ENCODE data around the gene NRG3.

DNA sequence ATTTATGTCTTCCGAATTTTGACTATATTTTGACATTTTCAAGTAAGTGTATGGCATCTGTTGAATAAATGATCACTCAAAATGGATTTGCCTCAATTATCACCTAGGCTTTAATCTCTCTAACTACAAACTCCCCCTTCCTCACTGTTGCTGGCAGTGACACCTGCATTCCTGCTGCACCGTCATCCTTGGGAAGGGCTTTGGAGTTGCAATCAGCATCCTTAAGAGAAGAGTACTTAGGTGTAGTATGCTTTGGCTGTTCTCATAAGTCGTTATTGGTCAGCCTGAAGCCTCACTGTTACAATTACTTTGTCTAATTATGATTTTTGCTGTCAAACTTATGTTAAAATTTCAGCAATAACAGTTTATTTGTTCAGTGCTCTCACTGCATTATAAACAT lies 415.0 kb downstream of the NRG3 start:
- TF ChIP-seq, protein P1, sequence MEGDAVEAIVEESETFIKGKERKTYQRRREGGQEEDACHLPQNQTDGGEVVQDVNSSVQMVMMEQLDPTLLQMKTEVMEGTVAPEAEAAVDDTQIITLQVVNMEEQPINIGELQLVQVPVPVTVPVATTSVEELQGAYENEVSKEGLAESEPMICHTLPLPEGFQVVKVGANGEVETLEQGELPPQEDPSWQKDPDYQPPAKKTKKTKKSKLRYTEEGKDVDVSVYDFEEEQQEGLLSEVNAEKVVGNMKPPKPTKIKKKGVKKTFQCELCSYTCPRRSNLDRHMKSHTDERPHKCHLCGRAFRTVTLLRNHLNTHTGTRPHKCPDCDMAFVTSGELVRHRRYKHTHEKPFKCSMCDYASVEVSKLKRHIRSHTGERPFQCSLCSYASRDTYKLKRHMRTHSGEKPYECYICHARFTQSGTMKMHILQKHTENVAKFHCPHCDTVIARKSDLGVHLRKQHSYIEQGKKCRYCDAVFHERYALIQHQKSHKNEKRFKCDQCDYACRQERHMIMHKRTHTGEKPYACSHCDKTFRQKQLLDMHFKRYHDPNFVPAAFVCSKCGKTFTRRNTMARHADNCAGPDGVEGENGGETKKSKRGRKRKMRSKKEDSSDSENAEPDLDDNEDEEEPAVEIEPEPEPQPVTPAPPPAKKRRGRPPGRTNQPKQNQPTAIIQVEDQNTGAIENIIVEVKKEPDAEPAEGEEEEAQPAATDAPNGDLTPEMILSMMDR (IDR thresholded peaks at IDR 0.05) = no peak
- TF ChIP-seq POLR2A (IDR thresholded peaks at IDR 0.05) = no peak
- no peak for TF ChIP-seq EP300 (IDR thresholded peaks at IDR 0.05)

Data from tibial nerve (tissue), 4 donors.